Choroid plexus epithelial cell (primary cell): ENCODE results near the gene SLC2A5.

Source experiments
- DNase-seq: peaks from one replicate; pipeline ENCODE4 v3.0.0-alpha.2; 2010; ENCODE audit warnings: low read depth
- H3K4me3 ChIP-seq: 2 replicates; pipeline ENCODE4 v1.5.1; 2011; ENCODE audit warnings: low read depth, mild to moderate bottlenecking, control low read depth, low read length, moderate library complexity
- CTCF ChIP-seq: conservative IDR thresholded peaks from 2 replicates; pipeline ENCODE4 v1.5.1; 2011; ENCODE audit warnings: low read depth, mild to moderate bottlenecking, control low read depth, inconsistent platforms, low read length, moderate library complexity

The SLC2A5 gene

GRCh38 chr1:9110669-9111356 lies 41.4 kb upstream of the SLC2A5 start:
- peak; percentile 95 for TF ChIP-seq CTCF

GRCh38 chr1:9108056-9108665 lies 38.7 kb upstream of the SLC2A5 start:
- no peak for DNase-seq
- no peak overlapping the region for H3K4me3 ChIP-seq
- no peak for TF ChIP-seq CTCF

More at GRCh38 chr1:9110669-9111356, 41.4 kb upstream of the SLC2A5 start:
- DNase-seq: peak; percentile 94
- H3K4me3 ChIP-seq: no peak overlapping the region

- peak; percentile 28 for DNase-seq
- no peak overlapping the region for H3K4me3 ChIP-seq
- TF ChIP-seq CTCF: no peak
These were observed 37.7 kb upstream of the SLC2A5 start for GRCh38 chr1:9107136-9107535.

GRCh38 chr1:9106286-9106685 lies 36.9 kb upstream of the SLC2A5 start:
- no peak for TF ChIP-seq CTCF
- DNase-seq: no peak
- H3K4me3 ChIP-seq: no peak overlapping the region

GRCh38 chr1:9105336-9105867 lies 36.0 kb upstream of the SLC2A5 start:
- no peak overlapping the region for H3K4me3 ChIP-seq
- TF ChIP-seq CTCF: no peak
- no peak for DNase-seq

GRCh38 chr1:9101510-9102146 lies 32.2 kb upstream of the SLC2A5 start:
- peak; percentile 83 for DNase-seq
- no peak overlapping the region for H3K4me3 ChIP-seq
- TF ChIP-seq CTCF: peak; percentile 92
